ENCODE results near the gene NOP56. TPM values are rescaled to one million over a fixed set of nuclear protein-coding genes. Genes with fewer than 3 reads are reported as not detected.

NOP56 gene, protein sequence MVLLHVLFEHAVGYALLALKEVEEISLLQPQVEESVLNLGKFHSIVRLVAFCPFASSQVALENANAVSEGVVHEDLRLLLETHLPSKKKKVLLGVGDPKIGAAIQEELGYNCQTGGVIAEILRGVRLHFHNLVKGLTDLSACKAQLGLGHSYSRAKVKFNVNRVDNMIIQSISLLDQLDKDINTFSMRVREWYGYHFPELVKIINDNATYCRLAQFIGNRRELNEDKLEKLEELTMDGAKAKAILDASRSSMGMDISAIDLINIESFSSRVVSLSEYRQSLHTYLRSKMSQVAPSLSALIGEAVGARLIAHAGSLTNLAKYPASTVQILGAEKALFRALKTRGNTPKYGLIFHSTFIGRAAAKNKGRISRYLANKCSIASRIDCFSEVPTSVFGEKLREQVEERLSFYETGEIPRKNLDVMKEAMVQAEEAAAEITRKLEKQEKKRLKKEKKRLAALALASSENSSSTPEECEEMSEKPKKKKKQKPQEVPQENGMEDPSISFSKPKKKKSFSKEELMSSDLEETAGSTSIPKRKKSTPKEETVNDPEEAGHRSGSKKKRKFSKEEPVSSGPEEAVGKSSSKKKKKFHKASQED
- 582 TPM for total RNA-seq (2021; ENCODE audit: unreplicated experiment)
- 328 and 343 TPM in 2 replicates for polyA plus RNA-seq (2012)
- Bru-seq, nascent RNA, result percentile 99 among the genes with signal in this experiment
- BruChase-seq, experiment 1, labeled RNA remaining after a 6-hour chase, result percentile 99 among the genes with signal in this experiment
- BruChase-seq, experiment 2, labeled RNA remaining after a 2-hour chase, result percentile 99 among the genes with signal in this experiment
- long read RNA-seq, transcript NOP56-208 (2 exons, 735 nt), result minor isoform, 8 of 285 reads
- long read RNA-seq, transcript NOP56-220 (2 exons, 2,662 nt), result minor isoform, 9 of 285 reads
- long read RNA-seq, transcript NOP56-201 (12 exons, 2,400 nt), result major isoform, 70 of 285 reads
- long read RNA-seq, transcript NOP56-219 (1 exons, 2,980 nt), result minor isoform, 63 of 285 reads
- long read RNA-seq, partial matches to known transcripts, result 90 of 285 reads
- long read RNA-seq, other reads (novel, unspliced or antisense), result 38 of 285 reads

DNA sequence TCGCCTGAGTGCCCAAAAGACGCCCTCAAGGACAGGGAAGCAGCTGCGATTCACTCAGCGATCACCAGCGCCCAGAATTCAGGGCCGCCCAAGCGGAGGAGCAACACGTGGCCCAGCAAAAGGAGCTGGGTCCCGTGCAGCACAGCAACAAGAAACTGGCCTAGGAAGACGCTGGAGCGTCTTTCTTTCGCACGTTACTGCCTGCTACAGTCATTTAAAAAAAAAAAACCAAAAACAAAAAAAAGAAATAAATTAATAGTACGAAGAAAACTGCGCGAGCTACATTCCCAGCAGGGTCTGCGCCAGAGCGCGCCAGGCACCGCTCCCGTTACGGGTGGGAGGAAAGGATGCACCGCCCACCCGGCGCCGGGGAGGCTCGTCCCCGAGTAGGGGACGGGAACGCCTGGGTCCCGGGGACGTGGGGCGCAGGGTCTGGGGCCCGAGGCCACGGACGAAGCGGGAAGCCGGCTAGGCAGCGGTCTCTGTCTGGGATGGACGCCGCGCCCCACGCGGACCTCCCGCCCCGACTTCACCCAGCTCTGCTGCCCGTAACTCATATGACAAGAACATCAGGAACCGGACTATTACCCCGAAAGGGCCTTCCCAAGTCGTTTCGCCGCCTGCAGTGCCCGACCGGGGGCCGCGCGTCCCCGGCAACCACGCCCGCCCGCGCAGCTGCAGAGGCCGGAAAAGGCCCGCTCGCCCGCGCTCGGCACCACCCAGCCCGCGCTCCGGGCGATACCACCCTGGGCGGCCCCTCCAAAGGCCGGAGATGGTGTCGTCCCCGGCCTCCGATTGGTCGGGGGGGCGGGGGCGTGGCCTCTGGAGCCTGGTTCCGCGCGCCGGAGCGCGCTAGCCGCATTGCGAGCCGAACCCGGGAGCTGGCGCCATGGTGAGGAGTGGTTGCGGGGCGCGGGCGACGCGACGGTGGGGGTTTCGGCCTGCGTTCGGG, at the start of gene NOP56:
NOP56 (plus strand) TSS at position 861 of the 952 bp plus-strand sequence; CDS start at position 890, 29 bp downstream.
- DNase-seq (ENCODE audit: low read depth, low spot score), result peak; percentile 77
- Histone ChIP-seq H2AFZ (ENCODE audit: low read depth, low read length, poor library complexity, severe bottlenecking) (no peak within 1 kb of the TSS), H3K4me2 (ENCODE audit: low read length) (peak within 1 kb of the TSS; percentile 99), H3K79me2 (ENCODE audit: insufficient read depth, low read length) (peaks cover 74% of the 10 kb centered on the region), H3K9me2 (ENCODE audit: insufficient read depth) (no peaks in the 10 kb centered on the region), H4K20me1 (ENCODE audit: insufficient read depth) (peaks cover 40% of the 10 kb centered on the region; the same call in 1 of the 2 replicates), H3K27ac (ENCODE audit: low read depth, low read length) (peak within 1 kb of the TSS; percentile 99), H3K9me3 (ENCODE audit: control insufficient read depth in 1 of 2, insufficient read depth in 1 of 2, low read depth in 1 of 2, low read length in 2 of 2) (no peaks in the 10 kb centered on the region), H3K4me1 (ENCODE audit: control insufficient read depth in 1 of 2, insufficient read depth in 2 of 2, low read length in 2 of 2) (peaks cover 8 to 21% of the 10 kb centered on the region in 2 experiments; a peak in 3 of 4 replicates), H3K4me3 (replicated peaks in 1 of 2; ENCODE audit: low read depth in 1 of 2, low read length in 2 of 2) (peak within 1 kb of the TSS; percentile 98 to 100), H3K27me3 (ENCODE audit: insufficient read depth, low read length) (no peaks in the 10 kb centered on the region), H3K36me3 (ENCODE audit: control insufficient read depth in 1 of 2, insufficient read depth in 2 of 2, low read length in 2 of 2) (peaks cover 35 to 44% of the 10 kb centered on the region in 2 experiments), H3K9ac (ENCODE audit: low read length) (peak within 1 kb of the TSS; percentile 96)
- ChIA-PET CTCF (interaction anchor here (1.1 to 1.4 kb wide), 3 partner anchors 18 to 181 kb away, joined by 3 read pairs; partner anchors contain the start of gene SNRPB), RAD21 (ENCODE audit: low non-redundant PET in 1 of 2, low total read pairs in 2 of 2, uncharacterized antibody in 2 of 2, unreplicated experiment in 2 of 2) (no interaction called here), POLR2A (interaction anchor here (0.8 to 2.7 kb wide), 12 partner anchors 8 to 444 kb away, joined by 3 to 28 read pairs (median 4); partner anchors contain the start of genes IDH3B and SNRPB)
- intact Hi-C loops (cut with micrococcal nuclease), result no loop called here
- ATAC-seq, result peak; percentile 86
- TF ChIP-seq TCF7L2 (IDR thresholded peaks at IDR 0.05; ENCODE audit: borderline replicate concordance, extremely low read depth, insufficient read depth, insufficient read length) (peak; percentile 89), RAD21 (IDR thresholded peaks at IDR 0.05; ENCODE audit: low read depth) (no peak), JUND (IDR thresholded peaks at IDR 0.05) (peak; percentile 68), CBX3 (IDR thresholded peaks at IDR 0.05; ENCODE audit: low read depth) (no peak), SP1 (IDR thresholded peaks at IDR 0.05; ENCODE audit: low read depth) (peak; percentile 79), POLR2AphosphoS5 (IDR thresholded peaks at IDR 0.05; ENCODE audit: low read depth, low read length) (peak; percentile 99), SRF (IDR thresholded peaks at IDR 0.05; ENCODE audit: low read depth) (no peak), EGR1 (IDR thresholded peaks at IDR 0.05; ENCODE audit: low read depth) (peak; percentile 75), YY1 (IDR thresholded peaks at IDR 0.05; ENCODE audit: extremely low read depth, insufficient replicate concordance, low read depth, low read length) (peak; percentile 9), ZFX (IDR thresholded peaks at IDR 0.05) (peak; percentile 85), FOSL1 (IDR thresholded peaks at IDR 0.05; ENCODE audit: low read depth) (0 out of 2 replicates have a peak, but pooled peaks have one; percentile 0), POLR2A (IDR thresholded peaks at IDR 0.05; ENCODE audit: borderline replicate concordance, extremely low read depth, insufficient read depth, insufficient read length) (peak; percentile 98), EZH2 (IDR thresholded peaks at IDR 0.05) (no peak), SIN3A (IDR thresholded peaks at IDR 0.05; ENCODE audit: low read depth) (peak; percentile 88)
- TF ChIP-seq, protein P1, sequence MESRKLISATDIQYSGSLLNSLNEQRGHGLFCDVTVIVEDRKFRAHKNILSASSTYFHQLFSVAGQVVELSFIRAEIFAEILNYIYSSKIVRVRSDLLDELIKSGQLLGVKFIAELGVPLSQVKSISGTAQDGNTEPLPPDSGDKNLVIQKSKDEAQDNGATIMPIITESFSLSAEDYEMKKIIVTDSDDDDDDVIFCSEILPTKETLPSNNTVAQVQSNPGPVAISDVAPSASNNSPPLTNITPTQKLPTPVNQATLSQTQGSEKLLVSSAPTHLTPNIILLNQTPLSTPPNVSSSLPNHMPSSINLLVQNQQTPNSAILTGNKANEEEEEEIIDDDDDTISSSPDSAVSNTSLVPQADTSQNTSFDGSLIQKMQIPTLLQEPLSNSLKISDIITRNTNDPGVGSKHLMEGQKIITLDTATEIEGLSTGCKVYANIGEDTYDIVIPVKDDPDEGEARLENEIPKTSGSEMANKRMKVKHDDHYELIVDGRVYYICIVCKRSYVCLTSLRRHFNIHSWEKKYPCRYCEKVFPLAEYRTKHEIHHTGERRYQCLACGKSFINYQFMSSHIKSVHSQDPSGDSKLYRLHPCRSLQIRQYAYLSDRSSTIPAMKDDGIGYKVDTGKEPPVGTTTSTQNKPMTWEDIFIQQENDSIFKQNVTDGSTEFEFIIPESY (IDR thresholded peaks at IDR 0.05; ENCODE audit: extremely low read depth, insufficient replicate concordance, low read length), result no peak
- TF ChIP-seq, protein P2, sequence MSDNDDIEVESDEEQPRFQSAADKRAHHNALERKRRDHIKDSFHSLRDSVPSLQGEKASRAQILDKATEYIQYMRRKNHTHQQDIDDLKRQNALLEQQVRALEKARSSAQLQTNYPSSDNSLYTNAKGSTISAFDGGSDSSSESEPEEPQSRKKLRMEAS (IDR thresholded peaks at IDR 0.05), result peak; percentile 82
- TF ChIP-seq, protein P3, sequence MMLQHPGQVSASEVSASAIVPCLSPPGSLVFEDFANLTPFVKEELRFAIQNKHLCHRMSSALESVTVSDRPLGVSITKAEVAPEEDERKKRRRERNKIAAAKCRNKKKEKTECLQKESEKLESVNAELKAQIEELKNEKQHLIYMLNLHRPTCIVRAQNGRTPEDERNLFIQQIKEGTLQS (IDR thresholded peaks at IDR 0.05), result no peak
- TSS peak; percentile 74 for BruUV-seq (replicated peaks)
